Esophagus squamous epithelium (tissue), 5 donors: ENCODE results near the gene STXBP6. TPM values are rescaled to one million over a fixed set of nuclear protein-coding genes. Genes with fewer than 3 reads are reported as not detected.

Experiments used
- DNase-seq: peaks from one replicate; lab custom pipeline; 2025; lab: John Stamatoyannopoulos, UW
- H3K27ac ChIP-seq, 4 donors: fragments of 200-600 bp; sonication (generic); one replicate each; pipeline ENCODE4 v1.5.1; 2016 to 2019; ENCODE audit warnings: mild to moderate bottlenecking in 1 of 4
- H3K27me3 ChIP-seq, 4 donors: fragments of 200-600 bp; sonication (generic); 1 replicate in 3 of 4; 2 replicates in 1 of 4; pipeline versions ENCODE4 v1.5.1 to v1.6.0; 2017 to 2021; ENCODE audit warnings: antibody characterized with exemption in 1 of 4
- H3K36me3 ChIP-seq, 3 donors: fragments of 200-600 bp; sonication (generic); one replicate each; pipeline ENCODE4 v1.5.1; 2016 to 2019
- H3K4me1 ChIP-seq, 3 donors: fragments of 200-600 bp; sonication (generic); one replicate each; pipeline ENCODE4 v1.5.1; 2017 to 2019
- H3K4me3 ChIP-seq, 4 donors: fragments of 200-600 bp; sonication (generic); 1 replicate in 3 of 4; 2 replicates in 1 of 4; pipeline ENCODE4 v1.5.1; 2016 to 2019; ENCODE audit warnings: mild to moderate bottlenecking in 2 of 4, moderate library complexity in 1 of 4
- H3K9me3 ChIP-seq, 3 donors: fragments of 200-600 bp; sonication (generic); one replicate each; pipeline ENCODE4 v1.5.1; 2016 to 2019
- POLR2A ChIP-seq, 4 donors: fragments of 450-650 bp; IDR thresholded peaks; one replicate each; pipeline ENCODE4 v1.6.1; 2017; ENCODE audit warnings: antibody characterized with exemption in 4 of 4, mild to moderate bottlenecking in 4 of 4, moderate library complexity in 3 of 4
- WGBS, 2 donors: methylation state at CpG; one replicate each; pipeline ENCODE4 v1.1.5; 2018; 5-methylcytosine and 5-hydroxymethylcytosine counted together
- intact Hi-C: fragments of 100-400 bp; cut with DNase I; formaldehyde crosslinking; loops from one replicate; pipeline ENCODE4 v1.15.0; 2022
- total RNA-seq, 4 donors: library from RNA; depleted of rRNA; stranded (reverse); fragments of >200 nt; gene quantifications; one replicate each; pipeline ENCODE4 v1.1.0, GENCODE V29; 2016
- TF ChIP-seq, protein P1 (sequence below), 6 experiments: fragments of 450-650 bp in 4 of 6; fragments of 200-600 bp in 2 of 6; sonication (generic) in 2 of 6; IDR thresholded peaks; one replicate each; pipeline ENCODE4 v1.5.1; 2016 to 2019; ENCODE audit warnings: antibody characterized with exemption in 6 of 6, mild to moderate bottlenecking in 4 of 6, moderate library complexity in 4 of 6
- donor health status: DM: yes; HTN: yes; CAD: no.

STXBP6 gene
- total RNA-seq, 4 donors from 2014 or later: 1.2 to 9.7 (median 2.8) TPM

DNA sequence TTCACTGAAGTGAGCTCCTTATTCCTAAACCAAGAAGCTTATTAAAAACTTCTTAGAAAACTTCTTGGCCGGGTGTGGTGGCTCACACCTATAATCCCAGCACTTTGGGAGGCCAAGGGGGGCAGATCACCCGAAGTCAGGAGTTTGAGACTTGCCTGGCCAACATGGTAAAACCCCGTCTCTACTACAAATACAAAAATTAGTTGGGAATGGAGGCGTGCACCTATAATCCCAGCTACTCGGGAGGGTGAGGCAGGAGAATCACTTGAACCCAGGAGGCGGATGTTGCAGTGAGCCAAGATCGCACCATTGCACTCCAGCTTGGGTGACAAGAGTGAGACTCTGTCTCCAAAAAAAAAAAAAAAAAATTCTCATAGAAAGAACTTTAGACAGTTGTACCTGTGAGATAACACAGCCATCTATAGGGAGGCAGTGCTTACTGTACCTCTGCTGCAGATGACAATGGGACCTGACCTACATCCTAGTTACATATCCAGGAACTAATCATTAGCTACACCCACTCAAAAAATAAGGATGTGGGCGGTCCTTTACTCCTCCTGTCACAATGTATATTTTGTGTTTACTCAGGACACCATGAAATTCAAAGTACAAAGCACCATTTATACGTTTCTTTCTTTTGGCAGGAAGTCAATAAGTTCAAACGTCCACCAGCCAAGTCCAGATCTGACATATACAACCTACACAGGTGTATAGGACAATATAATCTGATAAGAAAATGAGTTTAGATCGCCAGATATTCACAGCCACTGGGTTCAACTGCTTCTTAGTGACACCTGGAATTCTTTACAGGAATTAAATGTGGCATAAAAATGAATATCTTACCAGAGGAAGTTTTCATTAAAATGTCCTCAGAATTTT is 14.9 kb downstream of the STXBP6 start:
- intact Hi-C loops: no loop called here
- peaks cover 0 to 4% (median 0%) of the 10 kb centered on the region in 3 donors for H3K4me1 ChIP-seq
- TF ChIP-seq, protein P1, sequence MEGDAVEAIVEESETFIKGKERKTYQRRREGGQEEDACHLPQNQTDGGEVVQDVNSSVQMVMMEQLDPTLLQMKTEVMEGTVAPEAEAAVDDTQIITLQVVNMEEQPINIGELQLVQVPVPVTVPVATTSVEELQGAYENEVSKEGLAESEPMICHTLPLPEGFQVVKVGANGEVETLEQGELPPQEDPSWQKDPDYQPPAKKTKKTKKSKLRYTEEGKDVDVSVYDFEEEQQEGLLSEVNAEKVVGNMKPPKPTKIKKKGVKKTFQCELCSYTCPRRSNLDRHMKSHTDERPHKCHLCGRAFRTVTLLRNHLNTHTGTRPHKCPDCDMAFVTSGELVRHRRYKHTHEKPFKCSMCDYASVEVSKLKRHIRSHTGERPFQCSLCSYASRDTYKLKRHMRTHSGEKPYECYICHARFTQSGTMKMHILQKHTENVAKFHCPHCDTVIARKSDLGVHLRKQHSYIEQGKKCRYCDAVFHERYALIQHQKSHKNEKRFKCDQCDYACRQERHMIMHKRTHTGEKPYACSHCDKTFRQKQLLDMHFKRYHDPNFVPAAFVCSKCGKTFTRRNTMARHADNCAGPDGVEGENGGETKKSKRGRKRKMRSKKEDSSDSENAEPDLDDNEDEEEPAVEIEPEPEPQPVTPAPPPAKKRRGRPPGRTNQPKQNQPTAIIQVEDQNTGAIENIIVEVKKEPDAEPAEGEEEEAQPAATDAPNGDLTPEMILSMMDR (IDR thresholded peaks at IDR 0.05): no peak
- no peak for TF ChIP-seq POLR2A (IDR thresholded peaks at IDR 0.05)
- no peaks in the 10 kb centered on the region for H3K36me3 ChIP-seq
- no peak overlapping the region for H3K27ac ChIP-seq
- H3K9me3 ChIP-seq: no peaks in the 10 kb centered on the region
- 72 to 73% methylated on average over 9 of the region's 11 CpGs for WGBS, 2 donors
- no peak for DNase-seq
- no peak overlapping the region for H3K4me3 ChIP-seq
- no peaks in the 10 kb centered on the region for H3K27me3 ChIP-seq

DNA sequence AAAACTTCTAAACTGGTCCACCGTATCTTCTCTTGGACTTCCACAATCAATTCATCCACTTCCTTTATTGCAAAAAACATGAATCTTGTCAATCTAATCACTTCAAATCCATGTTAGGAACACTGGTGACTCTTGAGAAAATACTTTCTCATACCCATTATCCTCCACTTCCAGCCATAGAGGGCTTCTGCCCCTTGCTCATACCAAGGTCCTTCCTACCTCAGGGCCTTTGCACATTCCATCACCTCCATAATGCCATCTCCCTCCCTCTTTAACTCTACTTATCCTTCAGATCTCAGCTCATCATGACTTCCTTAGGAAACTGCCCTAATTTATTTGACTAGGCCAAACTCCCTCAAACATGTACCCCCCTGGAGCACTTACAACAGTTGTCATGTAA is 16.6 kb downstream of the STXBP6 start:
- 76 to 95% methylated on average over 1 of the region's 1 CpG for WGBS, 2 donors
- H3K36me3 ChIP-seq: no peaks in the 10 kb centered on the region
- intact Hi-C loops: no loop called here
- H3K4me3 ChIP-seq: no peak overlapping the region
- no peaks in the 10 kb centered on the region for H3K27me3 ChIP-seq
- peaks cover 0 to 4% (median 0%) of the 10 kb centered on the region in 3 donors for H3K4me1 ChIP-seq
- TF ChIP-seq POLR2A (IDR thresholded peaks at IDR 0.05): no peak
- TF ChIP-seq, protein P1 (IDR thresholded peaks at IDR 0.05): no peak
- H3K9me3 ChIP-seq: no peaks in the 10 kb centered on the region
- H3K27ac ChIP-seq: no peak overlapping the region
- DNase-seq: no peak

DNA sequence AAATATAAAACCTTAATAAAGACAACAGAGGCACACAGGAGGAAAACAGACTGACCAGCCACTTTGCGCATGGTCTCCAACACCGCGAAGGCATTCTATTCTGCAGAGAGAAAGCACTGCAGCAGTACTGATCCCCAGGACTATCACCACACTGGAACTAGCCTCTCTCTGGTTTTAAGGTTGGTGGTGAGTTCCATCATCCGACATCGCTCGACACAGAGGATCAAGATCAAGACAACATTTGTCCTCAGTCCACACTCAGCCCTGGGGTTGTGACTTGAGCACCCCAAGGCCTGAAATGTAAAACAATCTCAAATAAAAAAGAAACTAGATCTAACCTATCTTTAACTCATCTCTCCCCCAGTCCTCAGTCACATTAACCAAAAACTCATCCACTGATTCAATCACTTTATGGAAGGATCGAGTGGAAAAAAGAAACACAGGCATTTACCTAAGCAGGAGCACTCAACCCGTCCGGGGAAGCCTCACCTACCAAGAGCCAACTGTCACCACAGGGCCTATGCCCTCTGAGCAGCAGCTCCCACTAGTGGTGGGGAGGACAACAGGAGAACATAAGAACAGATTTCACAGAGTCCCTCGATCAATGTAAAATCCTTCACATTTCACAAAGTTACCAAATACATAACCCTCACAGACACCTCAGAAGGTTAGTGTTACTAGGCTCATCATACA is 17.7 kb downstream of the STXBP6 start:
- no peaks in the 10 kb centered on the region for H3K9me3 ChIP-seq
- 91 to 93% methylated on average over 9 to 10 of the region's 10 CpGs for WGBS, 2 donors
- H3K27me3 ChIP-seq: no peaks in the 10 kb centered on the region
- no peak overlapping the region for H3K4me3 ChIP-seq
- no peak overlapping the region for H3K27ac ChIP-seq
- intact Hi-C loops: no loop called here
- H3K4me1 ChIP-seq: peaks cover 0 to 4% (median 0%) of the 10 kb centered on the region in 3 donors
- no peaks in the 10 kb centered on the region for H3K36me3 ChIP-seq
- no peak for DNase-seq
- no peak for TF ChIP-seq POLR2A (IDR thresholded peaks at IDR 0.05)
- TF ChIP-seq, protein P1 (IDR thresholded peaks at IDR 0.05): peak in 2 of 6 experiments; percentile 4 to 26

DNA sequence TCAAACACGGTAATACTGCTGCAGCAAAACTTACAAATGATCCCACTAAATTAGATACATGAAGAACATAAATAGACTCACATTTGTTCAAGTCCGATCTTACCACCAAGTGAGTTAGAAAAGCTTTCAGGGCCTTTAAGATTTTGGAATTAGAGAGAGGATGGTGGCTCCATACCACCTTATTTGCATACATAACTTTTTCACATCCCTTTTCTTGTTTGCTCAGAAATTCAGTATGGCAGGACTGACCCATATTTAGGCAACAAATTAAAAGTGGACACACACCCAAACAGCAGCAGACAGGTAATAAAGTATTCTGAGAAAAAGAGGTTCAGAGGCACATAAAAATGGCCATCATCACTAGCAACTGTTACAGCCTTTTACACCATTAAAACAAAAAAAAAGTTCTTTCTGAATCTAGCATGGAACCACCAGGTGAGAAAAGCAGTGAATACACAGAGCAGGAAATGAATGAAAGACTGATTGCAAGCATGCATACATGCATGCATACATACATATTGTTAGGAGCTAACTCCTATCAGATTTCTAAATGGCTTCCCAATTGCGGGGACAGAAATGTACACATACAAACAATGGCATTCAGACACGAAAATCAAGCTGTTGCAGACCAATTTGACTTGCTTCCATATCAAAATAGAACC is 23.3 kb downstream of the STXBP6 start:
- no peaks in the 10 kb centered on the region for H3K9me3 ChIP-seq
- no peaks in the 10 kb centered on the region for H3K4me1 ChIP-seq
- intact Hi-C loops: no loop called here
- no peaks in the 10 kb centered on the region for H3K36me3 ChIP-seq
- H3K27me3 ChIP-seq: no peaks in the 10 kb centered on the region
- H3K4me3 ChIP-seq: no peak overlapping the region
- 72 to 84% methylated on average over 4 of the region's 4 CpGs for WGBS, 2 donors
- DNase-seq: no peak
- H3K27ac ChIP-seq: no peak overlapping the region
- TF ChIP-seq, protein P1 (IDR thresholded peaks at IDR 0.05): no peak
- TF ChIP-seq POLR2A (IDR thresholded peaks at IDR 0.05): no peak
